CD4-positive, alpha-beta memory T cell (primary cell): ENCODE measurements around the gene EIF4G3. TPM values are rescaled to one million over a fixed set of nuclear protein-coding genes. Genes with fewer than 3 reads are reported as not detected.

ENCODE experiments used
- CTCF ChIA-PET: fragments of 350-600 bp; sonication (Branson Sonifier 250); formaldehyde crosslinking; loops from one replicate; lab custom pipeline; 2021; ENCODE audit warnings: inconsistent platforms; ENCODE audit not compliant: partially characterized antibody; lab: Charles Lee
- POLR2A ChIA-PET: fragments of 350-600 bp; sonication (Branson Sonifier 250); formaldehyde crosslinking; loops from one replicate; lab custom pipeline; 2021; ENCODE audit not compliant: partially characterized antibody; lab: Charles Lee
- DNase-seq, 5 donors: peaks; one replicate each; pipeline versions ENCODE4 v3.0.0 to v3.0.0-alpha.2; 2020 to 2022; ENCODE audit warnings: mixed read lengths in 1 of 5
- H3K27ac ChIP-seq: one replicate; pipeline ENCODE4 v1.7.0; 2013; ENCODE audit warnings: low read depth, low read length
- H3K27me3 ChIP-seq: 2 replicates; pipeline ENCODE4 v1.7.0; 2013; ENCODE audit warnings: mild to moderate bottlenecking, low read length, moderate library complexity; ENCODE audit not compliant: insufficient read depth
- H3K36me3 ChIP-seq: 2 replicates; pipeline ENCODE4 v1.7.0; 2013; ENCODE audit warnings: mild to moderate bottlenecking, low read length, moderate library complexity; ENCODE audit not compliant: insufficient read depth
- H3K4me1 ChIP-seq: 2 replicates; pipeline ENCODE4 v1.7.0; 2013; ENCODE audit warnings: mild to moderate bottlenecking, low read length, moderate library complexity; ENCODE audit not compliant: insufficient read depth
- H3K4me3 ChIP-seq, 2 donors: one replicate each; pipeline ENCODE4 v1.7.0; 2013; ENCODE audit warnings: low read length in 2 of 2, mild to moderate bottlenecking in 1 of 2
- H3K9me3 ChIP-seq, 2 donors: one replicate each; pipeline ENCODE4 v1.7.0; 2013; ENCODE audit warnings: low read length in 2 of 2, control low read depth in 1 of 2; ENCODE audit not compliant: control insufficient read depth in 1 of 2
- H3K27ac Mint-ChIP-seq, 7 donors: one replicate each; pipeline ENCODE4 v1.8.0; 2020 to 2021; ENCODE audit warnings: mixed read lengths in 7 of 7, mild to moderate bottlenecking in 6 of 7, inconsistent platforms in 3 of 7, moderate library complexity in 3 of 7
- H3K27me3 Mint-ChIP-seq, 2 donors: one replicate each; pipeline ENCODE4 v1.8.0; 2020 to 2021; ENCODE audit warnings: mixed read lengths in 2 of 2
- H3K36me3 Mint-ChIP-seq, 2 donors: one replicate each; pipeline ENCODE4 v1.8.0; 2020 to 2021; ENCODE audit warnings: mixed read lengths in 2 of 2, inconsistent platforms in 1 of 2, mild to moderate bottlenecking in 1 of 2
- H3K4me1 Mint-ChIP-seq, 4 donors: one replicate each; pipeline ENCODE4 v1.8.0; 2020 to 2021; ENCODE audit warnings: mixed read lengths in 4 of 4, mild to moderate bottlenecking in 1 of 4
- H3K4me3 Mint-ChIP-seq, 8 donors: one replicate each; pipeline ENCODE4 v1.8.0; 2020 to 2021; ENCODE audit warnings: mixed read lengths in 8 of 8, mild to moderate bottlenecking in 7 of 8, moderate library complexity in 6 of 8, inconsistent platforms in 3 of 8
- H3K9me3 Mint-ChIP-seq, 8 donors: one replicate each; pipeline ENCODE4 v1.8.0; 2020 to 2021; ENCODE audit warnings: mixed read lengths in 8 of 8, mild to moderate bottlenecking in 5 of 8, inconsistent platforms in 3 of 8, moderate library complexity in 1 of 8
- intact Hi-C: fragments of 100-400 bp; cut with micrococcal nuclease; formaldehyde crosslinking; loops from one replicate; pipeline ENCODE4 v1.15.1; 2023
- polyA plus RNA-seq, 2 donors: library from polyadenylated mRNA; unstranded; fragments of 300-500 nt; fragmentation: Illumina TruSeq; gene quantifications; one replicate each; pipeline ENCODE4 v1.2.3, GENCODE V29; 2021
- total RNA-seq, 2 experiments: library from RNA; stranded (reverse); gene quantifications; one replicate each; pipeline ENCODE4 v1.2.3, GENCODE V29; 2021

The EIF4G3 gene
- total and polyA plus RNA-seq, 4 experiments from 2014 or later = 1.6 to 18.0 (median 13.1) TPM

- ChIA-PET CTCF (no interaction called here), POLR2A (no interaction called here)
- H3K9me3 Mint-ChIP-seq = no peaks in the 10 kb centered on the region
- H3K27ac Mint-ChIP-seq = peak overlapping the region in 1 of 7 donors; percentile 26
- no peak overlapping the region for H3K4me3 Mint-ChIP-seq
- Histone ChIP-seq H3K4me1 (no peaks in the 10 kb centered on the region), H3K36me3 (peaks cover 4% of the 10 kb centered on the region), H3K27ac (no peak overlapping the region), H3K4me3 (no peak overlapping the region), H3K27me3 (no peaks in the 10 kb centered on the region), H3K9me3 (no peaks in the 10 kb centered on the region)
- no peaks in the 10 kb centered on the region for H3K4me1 Mint-ChIP-seq
- intact Hi-C loops = no loop called here
- DNase-seq = no peak
- no peaks in the 10 kb centered on the region for H3K27me3 Mint-ChIP-seq
- peaks cover 20 to 33% of the 10 kb centered on the region in 2 donors for H3K36me3 Mint-ChIP-seq
These were observed 202.6 kb downstream of the EIF4G3 start for GRCh38 chr1:20974069-20974468.

DNA sequence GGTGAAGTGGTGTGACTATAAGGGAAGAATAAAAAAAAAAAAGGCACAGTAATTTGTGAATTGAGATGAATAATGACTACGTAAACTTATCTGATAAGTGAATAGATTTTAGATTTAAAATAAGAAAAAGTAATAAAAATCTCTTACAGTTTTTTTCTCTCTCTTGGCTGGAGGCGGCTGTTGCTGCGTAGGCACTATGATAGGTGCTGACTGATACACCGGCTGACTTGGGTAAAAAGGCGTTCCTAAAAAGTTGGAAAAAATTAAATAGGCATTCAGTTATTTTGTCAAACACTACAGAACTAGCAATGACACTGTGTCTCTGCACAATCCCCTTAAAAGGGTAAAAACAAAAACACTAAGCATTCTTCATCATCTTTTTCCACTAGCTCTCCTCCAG, 203.8 kb downstream of the EIF4G3 start:
- intact Hi-C loops = no loop called here
- Histone ChIP-seq H3K27me3 (no peaks in the 10 kb centered on the region), H3K36me3 (peaks cover 4% of the 10 kb centered on the region), H3K27ac (no peak overlapping the region), H3K4me3 (no peak overlapping the region), H3K9me3 (no peaks in the 10 kb centered on the region), H3K4me1 (no peaks in the 10 kb centered on the region)
- Mint-ChIP-seq H3K27ac (no peak overlapping the region), H3K9me3 (no peaks in the 10 kb centered on the region), H3K4me1 (no peaks in the 10 kb centered on the region), H3K4me3 (no peak overlapping the region), H3K27me3 (no peaks in the 10 kb centered on the region), H3K36me3 (peaks cover 27 to 33% of the 10 kb centered on the region in 2 donors)
- CTCF ChIA-PET = no interaction called here
- DNase-seq = no peak
- POLR2A ChIA-PET = no interaction called here

- no peak overlapping the region for H3K27ac ChIP-seq
- intact Hi-C loops = no loop called here
- H3K4me3 ChIP-seq = no peak overlapping the region
- no peak for DNase-seq
- H3K27me3 ChIP-seq = no peaks in the 10 kb centered on the region
- H3K36me3 Mint-ChIP-seq = peaks cover 19 to 25% of the 10 kb centered on the region in 2 donors
- ChIA-PET POLR2A (no interaction called here), CTCF (interaction anchor here (0.7 kb wide), 1 partner anchor 1737 kb away, joined by 3 read pairs; no protein-coding TSS in a partner anchor)
- no peaks in the 10 kb centered on the region for H3K4me1 ChIP-seq
- peaks cover 0 to 7% (median under 1%) of the 10 kb centered on the region in 4 donors for H3K4me1 Mint-ChIP-seq
- H3K27me3 Mint-ChIP-seq = no peaks in the 10 kb centered on the region
- no peaks in the 10 kb centered on the region for H3K9me3 ChIP-seq
- H3K9me3 Mint-ChIP-seq = no peaks in the 10 kb centered on the region
- peaks cover 4% of the 10 kb centered on the region for H3K36me3 ChIP-seq
- H3K27ac Mint-ChIP-seq = peak overlapping the region in 2 of 7 donors; percentile 55 to 71
- no peak overlapping the region for H3K4me3 Mint-ChIP-seq
These were observed 211.9 kb downstream of the EIF4G3 start for GRCh38 chr1:20964540-20965484.

DNA sequence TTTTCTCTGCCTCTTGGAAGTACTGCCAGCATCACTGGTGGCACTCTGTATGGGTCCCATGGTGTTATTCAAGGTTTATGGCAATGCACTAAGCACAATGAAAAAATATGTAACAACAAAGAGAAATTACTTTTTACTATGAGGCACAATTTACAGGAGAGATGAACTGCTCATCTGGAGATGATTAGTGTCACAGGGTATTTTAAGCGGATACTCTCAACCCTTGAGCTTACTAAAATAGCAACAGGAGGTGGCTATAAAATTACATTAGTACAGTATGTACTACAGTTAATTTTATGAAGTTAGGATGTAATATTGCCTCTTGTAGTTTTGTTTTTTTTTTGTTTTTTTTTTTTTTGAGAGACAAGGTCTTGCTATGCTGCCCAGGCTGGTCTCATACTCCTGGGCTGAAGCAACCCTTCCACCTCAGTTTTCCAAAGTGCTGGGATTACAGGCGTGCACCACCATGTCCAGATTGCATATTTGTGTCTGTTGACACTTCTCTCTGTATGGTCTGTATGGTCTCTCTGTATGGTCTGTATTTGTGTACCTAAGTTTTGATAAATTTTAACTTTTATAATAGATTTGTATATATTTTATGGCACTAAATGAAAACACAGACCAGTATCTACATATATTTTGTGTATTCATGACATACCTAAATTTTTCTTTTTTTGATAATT, 214.0 kb downstream of the EIF4G3 start:
- ChIA-PET POLR2A (interaction anchor here (0.7 kb wide), 1 partner anchor 647 kb away, joined by 4 read pairs; no protein-coding TSS in a partner anchor), CTCF (interaction anchor here (0.8 kb wide), 1 partner anchor 232 kb away, joined by 3 read pairs; no protein-coding TSS in a partner anchor)
- no peaks in the 10 kb centered on the region for H3K27me3 Mint-ChIP-seq
- no peak overlapping the region for H3K4me3 Mint-ChIP-seq
- Histone ChIP-seq H3K27me3 (no peaks in the 10 kb centered on the region), H3K27ac (no peak overlapping the region), H3K36me3 (no peaks in the 10 kb centered on the region), H3K9me3 (no peaks in the 10 kb centered on the region), H3K4me1 (no peaks in the 10 kb centered on the region), H3K4me3 (no peak overlapping the region)
- no peak for DNase-seq
- no peak overlapping the region for H3K27ac Mint-ChIP-seq
- H3K36me3 Mint-ChIP-seq = peaks cover 11 to 16% of the 10 kb centered on the region in 2 donors
- intact Hi-C loops = no loop called here
- no peaks in the 10 kb centered on the region for H3K9me3 Mint-ChIP-seq
- peaks cover 0 to 7% (median under 1%) of the 10 kb centered on the region in 4 donors for H3K4me1 Mint-ChIP-seq

DNA sequence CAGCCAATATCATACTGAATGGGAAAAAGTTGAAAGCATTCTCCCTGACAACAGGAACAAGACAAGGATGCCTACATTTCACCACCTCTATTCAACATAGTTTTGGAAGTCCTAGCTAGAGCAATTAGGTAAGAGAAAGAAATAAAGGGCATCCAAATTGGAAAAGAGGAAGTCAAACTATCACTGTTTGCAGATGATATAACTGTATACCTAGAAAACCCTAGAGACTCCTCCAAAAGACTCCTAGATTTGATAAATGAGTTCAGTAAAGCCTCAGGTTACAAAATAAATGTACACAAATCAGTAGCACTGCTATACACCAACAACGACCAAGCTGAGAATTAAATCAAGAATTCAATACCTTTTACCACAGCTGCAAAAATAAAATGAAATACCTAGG, 218.3 kb downstream of the EIF4G3 start:
- Histone ChIP-seq H3K27ac (no peak overlapping the region), H3K4me1 (no peaks in the 10 kb centered on the region), H3K36me3 (no peaks in the 10 kb centered on the region), H3K27me3 (no peaks in the 10 kb centered on the region), H3K9me3 (no peaks in the 10 kb centered on the region), H3K4me3 (no peak overlapping the region)
- intact Hi-C loops = no loop called here
- DNase-seq = no peak
- CTCF ChIA-PET = no interaction called here
- POLR2A ChIA-PET = no interaction called here
- no peaks in the 10 kb centered on the region for H3K9me3 Mint-ChIP-seq
- no peak overlapping the region for H3K27ac Mint-ChIP-seq
- peaks cover 2 to 29% of the 10 kb centered on the region in 2 donors for H3K36me3 Mint-ChIP-seq
- no peaks in the 10 kb centered on the region for H3K27me3 Mint-ChIP-seq
- H3K4me3 Mint-ChIP-seq = no peak overlapping the region
- no peaks in the 10 kb centered on the region for H3K4me1 Mint-ChIP-seq

DNA sequence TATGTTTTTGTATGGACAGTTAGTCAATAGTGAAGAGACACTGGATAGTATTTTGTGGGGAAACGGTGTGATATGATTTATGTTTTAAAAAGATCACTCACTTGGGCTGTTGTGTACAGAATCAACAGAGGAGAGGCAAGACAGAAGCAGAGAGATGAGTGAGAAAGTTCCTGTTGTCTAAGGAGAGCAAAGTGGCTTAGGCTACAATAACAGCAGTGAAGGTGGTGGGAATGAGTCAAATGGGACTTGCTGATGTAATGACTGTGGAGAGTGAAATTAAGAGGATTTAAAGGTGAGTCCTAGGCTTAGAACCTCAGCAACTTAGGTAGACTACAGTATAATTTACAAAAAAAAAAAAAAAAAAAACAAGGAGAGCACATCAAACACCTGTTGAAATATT, 220.4 kb downstream of the EIF4G3 start:
- Histone ChIP-seq H3K27ac (no peak overlapping the region), H3K36me3 (no peaks in the 10 kb centered on the region), H3K4me1 (no peaks in the 10 kb centered on the region), H3K27me3 (no peaks in the 10 kb centered on the region), H3K4me3 (no peak overlapping the region), H3K9me3 (no peaks in the 10 kb centered on the region)
- POLR2A ChIA-PET = no interaction called here
- H3K4me1 Mint-ChIP-seq = no peaks in the 10 kb centered on the region
- no peaks in the 10 kb centered on the region for H3K9me3 Mint-ChIP-seq
- DNase-seq = no peak
- CTCF ChIA-PET = no interaction called here
- H3K36me3 Mint-ChIP-seq = peaks cover 2 to 29% of the 10 kb centered on the region in 2 donors
- H3K27ac Mint-ChIP-seq = no peak overlapping the region
- H3K4me3 Mint-ChIP-seq = no peak overlapping the region
- intact Hi-C loops = no loop called here
- no peaks in the 10 kb centered on the region for H3K27me3 Mint-ChIP-seq

GRCh38 chr1:20950679-20951078, 226.0 kb downstream of the EIF4G3 start:
- H3K4me1 Mint-ChIP-seq = no peaks in the 10 kb centered on the region
- ChIA-PET CTCF (no interaction called here), POLR2A (no interaction called here)
- H3K27me3 Mint-ChIP-seq = no peaks in the 10 kb centered on the region
- Histone ChIP-seq H3K27me3 (no peaks in the 10 kb centered on the region), H3K4me1 (no peaks in the 10 kb centered on the region), H3K27ac (no peak overlapping the region), H3K4me3 (no peak overlapping the region), H3K36me3 (no peaks in the 10 kb centered on the region), H3K9me3 (no peaks in the 10 kb centered on the region)
- peak overlapping the region in 1 of 7 donors; percentile 21 for H3K27ac Mint-ChIP-seq
- H3K4me3 Mint-ChIP-seq = no peak overlapping the region
- DNase-seq = no peak
- H3K9me3 Mint-ChIP-seq = no peaks in the 10 kb centered on the region
- intact Hi-C loops = no loop called here
- H3K36me3 Mint-ChIP-seq = peaks cover 12 to 29% of the 10 kb centered on the region in 2 donors
